Measurements from ENCODE around the gene ZNF423. TPM values are rescaled to one million over a fixed set of nuclear protein-coding genes. Genes with fewer than 3 reads are reported as not detected.

ZNF423 gene
- total and polyA plus RNA-seq, 7 donors: 2.3 to 30.7 (median 14.4) TPM

- Histone ChIP-seq H3K9me3 (no peaks in the 10 kb centered on the region), H3K4me3 (no peak overlapping the region), H3K36me3 (ENCODE audit: insufficient read depth in 1 of 2, low read depth in 1 of 2) (no peaks in the 10 kb centered on the region), H3K27ac (no peak overlapping the region), H3K4me1 (peaks cover 3% of the 10 kb centered on the region), H3K27me3 (ENCODE audit: insufficient read depth in 3 of 3, low read length in 2 of 3) (no peaks in the 10 kb centered on the region)
- no peak for DNase-seq
- TF ChIP-seq CTCF (IDR thresholded peaks at IDR 0.05): no peak
- no peak for ATAC-seq
- 85 to 90% (median 89%) methylated on average over 10 of the region's 10 CpGs for WGBS, 3 donors
- intact Hi-C loops (cut with DNase I): no loop called here
Observed at GRCh38 chr16:49743658-49744057, 112.3 kb downstream of the ZNF423 start.

GRCh38 chr16:49743203-49743464 is 112.8 kb downstream of the ZNF423 start:
- no peaks in the 10 kb centered on the region for H3K36me3 ChIP-seq (ENCODE audit: insufficient read depth in 1 of 2, low read depth in 1 of 2)
- no peak for TF ChIP-seq CTCF (IDR thresholded peaks at IDR 0.05)
- no peaks in the 10 kb centered on the region for H3K9me3 ChIP-seq
- intact Hi-C loops (cut with DNase I): no loop called here
- no peaks in the 10 kb centered on the region for H3K27me3 ChIP-seq (ENCODE audit: insufficient read depth in 3 of 3, low read length in 2 of 3)
- DNase-seq (no peak), ATAC-seq (no peak)
- H3K4me3 ChIP-seq: no peak overlapping the region
- no peak overlapping the region for H3K27ac ChIP-seq
- H3K4me1 ChIP-seq: no peaks in the 10 kb centered on the region
- 90 to 96% (median 92%) methylated on average over 4 of the region's 4 CpGs for WGBS, 3 donors

DNA sequence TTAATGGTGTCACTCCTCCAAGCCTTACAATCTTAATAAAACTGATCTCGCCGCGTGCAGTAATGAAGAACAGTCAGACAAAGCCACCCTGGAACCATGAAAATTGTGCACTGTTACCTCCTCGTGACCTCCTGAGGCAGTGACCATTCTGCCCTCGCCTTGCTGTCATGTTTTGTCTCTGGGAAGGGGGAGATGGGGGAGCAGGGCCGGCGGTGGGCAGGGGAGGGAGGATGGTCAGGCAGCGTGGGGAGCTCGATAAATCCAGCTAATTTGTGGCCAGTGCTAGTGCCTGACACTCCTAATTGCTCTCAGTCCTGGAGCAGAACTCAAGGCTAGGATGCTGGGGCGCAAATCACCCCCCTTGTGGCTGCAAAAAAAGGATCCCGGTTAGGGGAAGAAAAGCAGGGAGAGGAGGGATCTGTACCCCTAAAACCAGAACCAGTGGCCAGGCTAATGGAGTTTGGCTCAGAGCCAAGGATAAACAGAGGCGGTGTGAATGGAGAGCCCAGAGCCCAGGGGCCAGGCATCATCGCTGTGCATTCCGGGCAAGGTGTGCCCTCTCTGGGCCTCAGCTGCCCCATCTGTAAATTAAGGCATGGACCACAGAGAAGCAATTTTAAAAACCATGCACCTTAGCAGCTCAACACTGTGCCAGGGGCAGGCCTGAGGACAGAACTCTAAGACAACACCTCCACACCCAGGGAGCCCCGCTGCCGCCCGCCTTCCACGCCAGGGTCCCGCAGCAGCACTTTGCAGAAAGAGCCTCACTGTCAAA is 113.3 kb downstream of the ZNF423 start:
- H3K9me3 ChIP-seq: no peaks in the 10 kb centered on the region
- 80 to 86% (median 84%) methylated on average over 19 of the region's 19 CpGs for WGBS, 3 donors
- H3K27ac ChIP-seq: no peak overlapping the region
- DNase-seq (no peak), ATAC-seq (no peak)
- H3K4me1 ChIP-seq: peaks cover 3% of the 10 kb centered on the region
- intact Hi-C loops (cut with DNase I): no loop called here
- no peak for TF ChIP-seq CTCF (IDR thresholded peaks at IDR 0.05)
- H3K4me3 ChIP-seq: no peak overlapping the region
- H3K36me3 ChIP-seq (ENCODE audit: insufficient read depth in 1 of 2, low read depth in 1 of 2): no peaks in the 10 kb centered on the region
- H3K27me3 ChIP-seq (ENCODE audit: insufficient read depth in 3 of 3, low read length in 2 of 3): no peaks in the 10 kb centered on the region

- DNase-seq (no peak), ATAC-seq (no peak)
- Histone ChIP-seq H3K36me3 (ENCODE audit: insufficient read depth in 1 of 2, low read depth in 1 of 2) (no peaks in the 10 kb centered on the region), H3K27ac (no peak overlapping the region), H3K9me3 (no peaks in the 10 kb centered on the region), H3K4me3 (no peak overlapping the region), H3K27me3 (ENCODE audit: insufficient read depth in 3 of 3, low read length in 2 of 3) (no peaks in the 10 kb centered on the region), H3K4me1 (peaks cover 4% of the 10 kb centered on the region)
- 66 to 71% (median 68%) methylated on average over 7 of the region's 7 CpGs for WGBS, 3 donors
- intact Hi-C loops (cut with DNase I): no loop called here
- no peak for TF ChIP-seq CTCF (IDR thresholded peaks at IDR 0.05)
Observed at GRCh38 chr16:49740256-49740655, 115.7 kb downstream of the ZNF423 start.

GRCh38 chr16:49739381-49739780 is 116.5 kb downstream of the ZNF423 start:
- intact Hi-C loops (cut with DNase I): no loop called here
- TF ChIP-seq CTCF (IDR thresholded peaks at IDR 0.05): no peak
- ATAC-seq (no peak), DNase-seq (no peak)
- Histone ChIP-seq H3K9me3 (no peaks in the 10 kb centered on the region), H3K27ac (no peak overlapping the region), H3K36me3 (ENCODE audit: insufficient read depth in 1 of 2, low read depth in 1 of 2) (no peaks in the 10 kb centered on the region), H3K4me1 (peaks cover 4% of the 10 kb centered on the region), H3K27me3 (ENCODE audit: insufficient read depth in 3 of 3, low read length in 2 of 3) (no peaks in the 10 kb centered on the region), H3K4me3 (no peak overlapping the region)
- 77 to 87% (median 81%) methylated on average over 9 of the region's 9 CpGs for WGBS, 3 donors

Data from psoas muscle (tissue), 8 donors.